GM19452 (cell line): ENCODE measurements around the gene DERL2.
A peak's percentile ranks its signal among the peaks of the same experiment; 100 is the strongest.
"Not testable (repeated sequence)": the region's sequence is repeated elsewhere in the genome, so short reads cannot be mapped to it uniquely, and the experiment has no call there.

Experiments
- ATAC-seq: cut with Tn5 transposase; IDR thresholded peaks from one replicate; pipeline ENCODE4 v1.9.1; 2021; ENCODE audit not compliant: unreplicated experiment

Gene DERL2

DNA sequence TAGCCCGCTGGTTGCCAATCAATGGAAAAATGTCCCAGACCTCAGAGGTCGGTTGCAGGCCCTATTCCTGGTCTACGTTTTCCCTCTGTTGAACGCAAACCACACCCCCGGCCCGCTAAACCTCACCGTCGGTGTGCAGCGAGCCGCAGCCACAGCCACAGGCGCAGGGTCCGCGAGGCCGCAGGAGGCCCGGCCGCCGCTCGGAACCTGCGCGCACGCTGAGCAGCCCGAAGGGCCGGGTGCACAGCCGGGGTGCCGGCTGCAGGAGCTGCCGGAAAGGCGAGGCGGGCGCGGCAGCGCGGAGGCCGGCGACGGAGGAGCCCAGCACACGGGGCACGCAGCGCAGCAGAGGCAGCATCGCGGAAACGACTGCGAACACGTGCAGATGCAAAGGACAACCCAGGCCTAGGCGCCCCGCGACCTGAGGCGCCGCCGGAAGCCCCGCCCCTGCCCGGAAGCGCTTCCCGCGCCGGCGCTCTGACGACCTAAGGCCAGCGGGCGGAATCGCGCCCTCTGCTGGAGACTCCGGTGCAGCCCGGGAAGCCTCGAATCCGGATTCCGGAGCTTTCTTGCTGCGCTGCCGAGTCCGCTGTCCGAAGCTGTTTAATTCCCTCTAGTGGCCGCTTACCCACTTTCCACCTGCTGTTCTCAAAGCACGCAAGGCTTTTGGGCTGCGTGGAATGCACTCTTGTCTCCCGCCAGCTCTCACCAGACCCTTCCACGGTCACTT, 47.1 kb downstream of the DERL2 start, which contains the start of gene C1QBP:
C1QBP (minus strand) TSS at position 440 of the 730 bp plus-strand sequence; CDS start at position 358, 82 bp downstream.
- ATAC-seq: peak; percentile 79

GRCh38 chr17:5437721-5438317, 48.2 kb downstream of the DERL2 start:
- ATAC-seq: no peak

DNA sequence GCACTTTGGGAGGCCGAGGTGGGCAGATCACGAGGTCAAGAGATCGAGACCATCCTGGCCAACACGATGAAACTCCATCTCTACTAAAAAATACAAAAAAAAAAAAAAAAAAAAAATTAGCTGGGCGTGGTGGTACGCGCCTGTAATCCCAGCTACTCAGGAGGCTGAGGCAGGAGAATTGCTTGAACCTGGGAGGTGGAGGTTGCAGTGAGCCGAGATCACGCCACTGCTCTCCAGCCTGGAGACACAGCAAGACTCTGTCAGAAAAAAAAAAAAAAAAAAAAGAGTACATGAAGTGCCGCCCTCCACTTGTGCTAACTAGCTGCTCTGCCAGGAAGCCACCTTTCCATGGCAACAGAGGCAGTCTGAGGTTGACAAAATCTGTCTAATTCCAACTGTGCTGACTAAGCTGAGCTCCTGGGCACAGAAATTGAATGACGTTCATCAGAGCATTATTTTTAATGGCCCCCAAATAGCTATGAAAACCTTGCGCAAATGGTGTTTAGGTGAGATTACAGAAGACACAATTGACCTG, 50.1 kb downstream of the DERL2 start:
- ATAC-seq: not testable (repeated sequence)

GRCh38 chr17:5434984-5435383, 51.0 kb downstream of the DERL2 start:
- ATAC-seq: no peak

GRCh38 chr17:5431949-5432556, 53.9 kb downstream of the DERL2 start:
- no peak for ATAC-seq

DNA sequence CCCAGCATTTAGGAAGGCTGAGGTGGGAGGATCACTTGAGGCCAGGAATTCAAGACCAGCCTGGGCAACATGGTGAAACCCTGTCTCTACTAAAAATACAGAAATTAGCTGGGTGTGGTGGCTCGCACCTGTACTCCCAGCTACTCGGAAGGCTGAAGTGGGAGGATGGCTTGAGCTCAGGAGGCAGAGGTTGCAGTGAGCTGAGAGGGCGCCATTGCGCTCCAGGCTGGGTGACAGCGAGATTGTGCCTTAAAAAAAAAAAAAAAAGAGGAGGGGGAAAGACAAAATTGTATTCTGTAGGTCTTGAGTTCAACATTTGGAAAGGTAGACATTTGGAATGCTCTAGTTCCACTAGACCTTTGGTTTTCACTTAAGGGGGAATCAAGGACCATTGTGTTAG, 54.7 kb downstream of the DERL2 start:
- not testable (repeated sequence) for ATAC-seq

GRCh38 chr17:5430413-5430999, 55.5 kb downstream of the DERL2 start:
- no peak for ATAC-seq

- no peak for ATAC-seq
These were observed 56.6 kb downstream of the DERL2 start for GRCh38 chr17:5429191-5429887.

DNA sequence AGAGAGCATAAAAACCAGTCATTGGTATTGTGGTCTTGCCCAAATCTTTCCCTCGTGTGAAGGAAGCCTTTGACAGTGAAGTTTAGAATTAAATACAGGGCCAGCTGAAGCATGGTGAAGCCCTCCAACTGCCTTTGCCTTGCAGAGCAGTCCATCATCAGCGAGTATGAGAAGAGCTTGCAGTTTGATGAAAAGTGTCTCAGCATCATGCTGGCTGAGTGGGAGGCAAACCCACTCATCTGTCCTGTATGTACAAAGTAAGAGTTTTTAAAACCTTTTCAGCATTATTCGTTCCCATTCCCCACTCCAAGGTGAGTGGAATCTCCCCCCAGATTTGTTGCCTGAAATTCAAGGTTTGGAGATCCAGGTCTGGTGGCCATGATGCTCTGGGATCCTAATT, 60.2 kb downstream of the DERL2 start:
- ATAC-seq: no peak

DNA sequence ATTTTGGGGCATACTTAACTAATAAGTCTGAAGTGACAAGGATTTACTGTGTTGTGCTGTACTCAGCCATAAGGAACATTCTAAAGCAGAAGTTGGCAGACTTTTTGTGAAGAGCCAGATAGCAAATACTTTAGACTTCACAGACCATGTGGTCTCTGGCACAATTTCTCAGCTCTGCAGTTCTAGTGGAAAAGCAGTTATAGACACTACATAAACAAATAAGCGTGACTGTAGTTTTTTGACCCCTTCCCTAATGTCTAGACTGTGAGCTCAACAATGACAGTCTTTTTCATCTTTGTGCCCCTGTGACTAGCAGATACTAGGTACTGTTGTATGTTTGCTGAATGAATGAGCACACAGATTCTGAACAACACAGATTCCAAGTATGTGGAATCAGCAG, 61.1 kb downstream of the DERL2 start:
- ATAC-seq: no peak

- no peak for ATAC-seq
These were observed 63.5 kb downstream of the DERL2 start for GRCh38 chr17:5422505-5422904.
